ENCODE results near the gene WWOX.

GRCh38 chr16:78218856-78219651, 119.6 kb downstream of the WWOX start:
- no peak for TF ChIP-seq CTCF (optimal IDR thresholded peaks at IDR 0.05 in 1 of 3, IDR thresholded peaks at IDR 0.05 in 1 of 3, conservative IDR thresholded peaks at IDR 0.05 in 1 of 3; ENCODE audit: extremely low read depth in 1 of 3, insufficient read depth in 2 of 3, low read length in 3 of 3)
- TF ChIP-seq EZH2 (IDR thresholded peaks at IDR 0.05; ENCODE audit: low read length): no peak

All from keratinocyte (primary cell).